SK-N-SH treated with all-trans-retinoic acid at 6 μM for 48 hours (cell line): Measurements from ENCODE around the gene ZEB1.

Experiments used
- ATAC-seq: fragments of 200-7000 bp; cut with Tn5 transposase; 3 replicates; pipeline ENCODE4 v1.9.1; 2020; ENCODE audit warnings: mild to moderate bottlenecking, moderate library complexity
- ARNTL ChIP-seq: fragments of 450-650 bp; formaldehyde crosslinking; IDR thresholded peaks from 2 replicates; pipeline ENCODE4 v1.5.0; 2020; ENCODE audit warnings: low read depth, mild to moderate bottlenecking, moderate library complexity, borderline replicate concordance
- ISL1 ChIP-seq: fragments of 250-450 bp; sonication (Bioruptor Pico); IDR thresholded peaks from 2 replicates; pipeline ENCODE4 v2.1.2; 2022; ENCODE audit warnings: mild to moderate bottlenecking, moderate library complexity
- PPARA ChIP-seq: fragments of 250-450 bp; sonication (Bioruptor Pico); IDR thresholded peaks from 2 replicates; pipeline ENCODE4 v1.5.0; 2020; ENCODE audit warnings: mild to moderate bottlenecking, borderline replicate concordance
- RARB ChIP-seq: fragments of 250-450 bp; sonication (Bioruptor Pico); IDR thresholded peaks from 2 replicates; pipeline ENCODE4 v1.8.0; 2021; ENCODE audit warnings: mild to moderate bottlenecking, moderate library complexity
- SNAI2 ChIP-seq: fragments of 250-450 bp; sonication (Bioruptor Pico); IDR thresholded peaks from 2 replicates; pipeline ENCODE4 v1.5.0; 2020; ENCODE audit warnings: mild to moderate bottlenecking, moderate library complexity
- TCF4 ChIP-seq: fragments of 250-450 bp; sonication (Bioruptor Pico); IDR thresholded peaks from 2 replicates; pipeline ENCODE4 v1.8.0; 2021; ENCODE audit warnings: mild to moderate bottlenecking, moderate library complexity, borderline replicate concordance
- TOX ChIP-seq: fragments of 250-450 bp; sonication (Bioruptor Pico); IDR thresholded peaks from 2 replicates; pipeline ENCODE4 v1.8.0; 2021; ENCODE audit warnings: mild to moderate bottlenecking, moderate library complexity, borderline replicate concordance
- ZC3H10 ChIP-seq: fragments of 250-450 bp; sonication (Bioruptor Pico); IDR thresholded peaks from 2 replicates; pipeline ENCODE4 v1.5.1; 2021; ENCODE audit warnings: mild to moderate bottlenecking, moderate library complexity
- ZFP3 ChIP-seq: fragments of 250-450 bp; sonication (Bioruptor Pico); IDR thresholded peaks from 2 replicates; pipeline ENCODE4 v1.5.0; 2020; ENCODE audit warnings: mild to moderate bottlenecking, moderate library complexity
- ZFP30 ChIP-seq: fragments of 450-650 bp; formaldehyde crosslinking; IDR thresholded peaks from 2 replicates; pipeline ENCODE4 v1.5.0; 2022; ENCODE audit warnings: mild to moderate bottlenecking, moderate library complexity
- ZNF565 ChIP-seq: fragments of 450-650 bp; formaldehyde crosslinking; conservative IDR thresholded peaks from 2 replicates; pipeline ENCODE4 v1.5.0; 2020; ENCODE audit warnings: low read depth, mild to moderate bottlenecking, moderate library complexity
- ZNF70 ChIP-seq: fragments of 450-650 bp; formaldehyde crosslinking; IDR thresholded peaks from 2 replicates; pipeline ENCODE4 v1.5.0; 2020; ENCODE audit warnings: mild to moderate bottlenecking, moderate library complexity
- ZNF8 ChIP-seq: fragments of 450-650 bp; formaldehyde crosslinking; IDR thresholded peaks from 2 replicates; pipeline ENCODE4 v1.5.0; 2020; ENCODE audit warnings: mild to moderate bottlenecking, moderate library complexity
- TF ChIP-seq, protein P1 (sequence below): fragments of 250-450 bp; sonication (Bioruptor Pico); IDR thresholded peaks from 2 replicates; pipeline ENCODE4 v1.5.1; 2020; ENCODE audit warnings: low read depth, mild to moderate bottlenecking, moderate library complexity
- TF ChIP-seq, protein P2 (sequence below): fragments of 250-450 bp; sonication (Bioruptor Pico); IDR thresholded peaks from 2 replicates; pipeline ENCODE4 v1.8.0; 2020; ENCODE audit warnings: mild to moderate bottlenecking, moderate library complexity, borderline replicate concordance
- TF ChIP-seq, protein P3 (sequence below): fragments of 250-450 bp; sonication (Bioruptor Pico); IDR thresholded peaks from 2 replicates; pipeline ENCODE4 v1.8.0; 2021; ENCODE audit warnings: low read depth, mild to moderate bottlenecking, moderate library complexity, borderline replicate concordance
- TF ChIP-seq, protein P4 (sequence below): fragments of 250-450 bp; sonication (Bioruptor Pico); IDR thresholded peaks from 2 replicates; pipeline ENCODE4 v1.5.0; 2020; ENCODE audit warnings: mild to moderate bottlenecking, moderate library complexity

ZEB1 gene

DNA sequence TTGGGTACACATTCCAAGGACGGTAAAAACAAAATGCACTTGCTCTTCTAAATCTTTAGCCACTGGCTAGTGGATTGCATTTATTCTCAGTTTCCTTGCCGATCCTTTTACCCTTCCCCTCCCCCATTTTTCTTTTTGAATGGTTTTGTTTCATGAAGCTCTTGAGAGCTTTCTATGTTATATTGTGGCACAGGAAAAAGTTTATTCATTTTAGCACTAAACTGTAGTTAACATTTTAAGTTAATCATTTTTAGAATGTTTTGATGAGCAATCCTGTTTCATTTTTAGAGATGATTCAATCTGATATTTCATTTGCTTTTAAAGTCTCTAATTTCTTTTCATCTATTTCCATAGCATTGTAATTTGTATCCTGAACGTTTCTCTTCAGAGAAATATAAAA lies 24.0 kb downstream of the ZEB1 start:
- ATAC-seq = no peak
- TF ChIP-seq, protein P1, sequence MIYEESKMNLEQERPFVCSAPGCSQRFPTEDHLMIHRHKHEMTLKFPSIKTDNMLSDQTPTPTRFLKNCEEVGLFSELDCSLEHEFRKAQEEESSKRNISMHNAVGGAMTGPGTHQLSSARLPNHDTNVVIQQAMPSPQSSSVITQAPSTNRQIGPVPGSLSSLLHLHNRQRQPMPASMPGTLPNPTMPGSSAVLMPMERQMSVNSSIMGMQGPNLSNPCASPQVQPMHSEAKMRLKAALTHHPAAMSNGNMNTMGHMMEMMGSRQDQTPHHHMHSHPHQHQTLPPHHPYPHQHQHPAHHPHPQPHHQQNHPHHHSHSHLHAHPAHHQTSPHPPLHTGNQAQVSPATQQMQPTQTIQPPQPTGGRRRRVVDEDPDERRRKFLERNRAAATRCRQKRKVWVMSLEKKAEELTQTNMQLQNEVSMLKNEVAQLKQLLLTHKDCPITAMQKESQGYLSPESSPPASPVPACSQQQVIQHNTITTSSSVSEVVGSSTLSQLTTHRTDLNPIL = no peak
- TF ChIP-seq ZFP3 (CRISPR knock-in tag) = no peak
- TF ChIP-seq ARNTL = no peak
- TF ChIP-seq ZNF565 (CRISPR knock-in tag) = no peak
- TF ChIP-seq, protein P2, sequence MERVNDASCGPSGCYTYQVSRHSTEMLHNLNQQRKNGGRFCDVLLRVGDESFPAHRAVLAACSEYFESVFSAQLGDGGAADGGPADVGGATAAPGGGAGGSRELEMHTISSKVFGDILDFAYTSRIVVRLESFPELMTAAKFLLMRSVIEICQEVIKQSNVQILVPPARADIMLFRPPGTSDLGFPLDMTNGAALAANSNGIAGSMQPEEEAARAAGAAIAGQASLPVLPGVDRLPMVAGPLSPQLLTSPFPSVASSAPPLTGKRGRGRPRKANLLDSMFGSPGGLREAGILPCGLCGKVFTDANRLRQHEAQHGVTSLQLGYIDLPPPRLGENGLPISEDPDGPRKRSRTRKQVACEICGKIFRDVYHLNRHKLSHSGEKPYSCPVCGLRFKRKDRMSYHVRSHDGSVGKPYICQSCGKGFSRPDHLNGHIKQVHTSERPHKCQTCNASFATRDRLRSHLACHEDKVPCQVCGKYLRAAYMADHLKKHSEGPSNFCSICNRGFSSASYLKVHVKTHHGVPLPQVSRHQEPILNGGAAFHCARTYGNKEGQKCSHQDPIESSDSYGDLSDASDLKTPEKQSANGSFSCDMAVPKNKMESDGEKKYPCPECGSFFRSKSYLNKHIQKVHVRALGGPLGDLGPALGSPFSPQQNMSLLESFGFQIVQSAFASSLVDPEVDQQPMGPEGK (CRISPR knock-in tag) = no peak
- TF ChIP-seq, protein P3, sequence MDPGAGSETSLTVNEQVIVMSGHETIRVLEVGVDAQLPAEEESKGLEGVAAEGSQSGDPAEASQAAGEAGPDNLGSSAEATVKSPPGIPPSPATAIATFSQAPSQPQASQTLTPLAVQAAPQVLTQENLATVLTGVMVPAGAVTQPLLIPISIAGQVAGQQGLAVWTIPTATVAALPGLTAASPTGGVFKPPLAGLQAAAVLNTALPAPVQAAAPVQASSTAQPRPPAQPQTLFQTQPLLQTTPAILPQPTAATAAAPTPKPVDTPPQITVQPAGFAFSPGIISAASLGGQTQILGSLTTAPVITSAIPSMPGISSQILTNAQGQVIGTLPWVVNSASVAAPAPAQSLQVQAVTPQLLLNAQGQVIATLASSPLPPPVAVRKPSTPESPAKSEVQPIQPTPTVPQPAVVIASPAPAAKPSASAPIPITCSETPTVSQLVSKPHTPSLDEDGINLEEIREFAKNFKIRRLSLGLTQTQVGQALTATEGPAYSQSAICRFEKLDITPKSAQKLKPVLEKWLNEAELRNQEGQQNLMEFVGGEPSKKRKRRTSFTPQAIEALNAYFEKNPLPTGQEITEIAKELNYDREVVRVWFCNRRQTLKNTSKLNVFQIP = no peak
- TF ChIP-seq TCF4 (CRISPR knock-in tag) = no peak

DNA sequence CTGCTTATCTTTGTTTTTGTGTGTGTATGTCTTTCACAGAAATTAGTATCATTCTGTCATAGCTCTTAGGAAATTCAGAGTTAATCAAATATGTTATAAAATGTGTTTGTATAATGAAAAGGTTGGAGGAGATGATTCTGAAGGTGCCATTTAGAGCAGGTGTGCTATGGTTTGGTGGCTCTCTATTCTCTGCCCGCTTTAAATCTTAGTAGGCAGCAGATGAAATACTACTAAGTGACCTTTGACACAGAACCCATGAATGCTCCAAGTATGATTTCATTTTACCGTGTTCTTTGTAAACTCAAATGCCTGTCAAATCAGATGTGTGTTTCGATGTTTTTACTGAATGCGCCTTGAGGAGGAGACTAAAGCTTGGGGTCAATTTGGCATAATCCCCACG lies 24.5 kb downstream of the ZEB1 start:
- TF ChIP-seq RARB (no peak), ZNF70 (no peak)
- TF ChIP-seq, protein P2 (CRISPR knock-in tag) = no peak
- TF ChIP-seq, protein P4, sequence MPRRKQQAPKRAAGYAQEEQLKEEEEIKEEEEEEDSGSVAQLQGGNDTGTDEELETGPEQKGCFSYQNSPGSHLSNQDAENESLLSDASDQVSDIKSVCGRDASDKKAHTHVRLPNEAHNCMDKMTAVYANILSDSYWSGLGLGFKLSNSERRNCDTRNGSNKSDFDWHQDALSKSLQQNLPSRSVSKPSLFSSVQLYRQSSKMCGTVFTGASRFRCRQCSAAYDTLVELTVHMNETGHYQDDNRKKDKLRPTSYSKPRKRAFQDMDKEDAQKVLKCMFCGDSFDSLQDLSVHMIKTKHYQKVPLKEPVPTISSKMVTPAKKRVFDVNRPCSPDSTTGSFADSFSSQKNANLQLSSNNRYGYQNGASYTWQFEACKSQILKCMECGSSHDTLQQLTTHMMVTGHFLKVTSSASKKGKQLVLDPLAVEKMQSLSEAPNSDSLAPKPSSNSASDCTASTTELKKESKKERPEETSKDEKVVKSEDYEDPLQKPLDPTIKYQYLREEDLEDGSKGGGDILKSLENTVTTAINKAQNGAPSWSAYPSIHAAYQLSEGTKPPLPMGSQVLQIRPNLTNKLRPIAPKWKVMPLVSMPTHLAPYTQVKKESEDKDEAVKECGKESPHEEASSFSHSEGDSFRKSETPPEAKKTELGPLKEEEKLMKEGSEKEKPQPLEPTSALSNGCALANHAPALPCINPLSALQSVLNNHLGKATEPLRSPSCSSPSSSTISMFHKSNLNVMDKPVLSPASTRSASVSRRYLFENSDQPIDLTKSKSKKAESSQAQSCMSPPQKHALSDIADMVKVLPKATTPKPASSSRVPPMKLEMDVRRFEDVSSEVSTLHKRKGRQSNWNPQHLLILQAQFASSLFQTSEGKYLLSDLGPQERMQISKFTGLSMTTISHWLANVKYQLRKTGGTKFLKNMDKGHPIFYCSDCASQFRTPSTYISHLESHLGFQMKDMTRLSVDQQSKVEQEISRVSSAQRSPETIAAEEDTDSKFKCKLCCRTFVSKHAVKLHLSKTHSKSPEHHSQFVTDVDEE = no peak
- no peak for ATAC-seq

DNA sequence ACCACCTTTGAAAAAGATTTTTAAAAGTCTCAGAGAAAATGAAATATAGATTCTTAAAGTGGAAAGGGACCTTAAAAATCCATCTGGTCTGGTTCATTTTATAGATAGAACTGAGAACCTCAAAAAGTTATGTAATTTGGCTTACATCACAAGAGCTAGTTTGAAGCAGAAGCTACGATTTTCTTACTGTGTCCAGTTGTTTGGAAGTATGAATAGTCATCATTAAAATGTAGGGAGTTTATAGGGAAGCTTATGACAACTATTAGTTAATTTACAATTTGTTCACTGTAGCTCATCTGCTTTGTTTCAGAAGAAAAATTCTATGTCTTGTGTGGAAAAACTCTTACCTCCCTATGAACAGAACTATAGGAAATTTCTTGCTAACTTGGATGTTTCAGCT lies 26.9 kb downstream of the ZEB1 start:
- TF ChIP-seq, protein P3 = no peak
- TF ChIP-seq RARB (no peak), ISL1 (CRISPR knock-in tag) (no peak), TOX (CRISPR knock-in tag) (no peak), ZFP3 (CRISPR knock-in tag) (no peak), TCF4 (CRISPR knock-in tag) (no peak), ZNF8 (no peak), ZNF565 (CRISPR knock-in tag) (no peak)
- TF ChIP-seq, protein P2 (CRISPR knock-in tag) = no peak
- no peak for ATAC-seq

DNA sequence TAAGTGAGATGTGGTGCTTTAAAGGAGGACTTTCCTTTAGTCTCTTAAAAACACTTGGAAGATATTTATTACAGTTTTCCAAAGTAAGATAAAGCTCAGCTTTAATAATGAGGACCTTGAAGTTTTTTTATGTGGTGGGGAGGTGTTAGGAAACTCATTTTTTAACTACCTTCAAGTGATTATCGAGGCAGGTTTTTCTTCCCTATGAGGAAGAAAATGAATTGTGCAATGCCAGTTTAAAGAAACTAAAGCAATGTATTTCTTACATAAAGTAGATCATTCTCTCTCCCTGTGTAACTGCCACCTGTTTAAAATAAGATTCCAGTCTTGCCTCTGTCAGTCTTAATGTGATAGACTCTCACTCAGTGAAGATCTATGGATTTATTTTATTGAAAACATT lies 27.9 kb downstream of the ZEB1 start:
- no peak for ATAC-seq
- TF ChIP-seq ZFP30 (CRISPR knock-in tag) (no peak), TCF4 (CRISPR knock-in tag) (no peak), ZFP3 (CRISPR knock-in tag) (no peak), ZC3H10 (CRISPR knock-in tag) (no peak), PPARA (no peak), ARNTL (no peak), RARB (no peak), SNAI2 (no peak), ZNF565 (CRISPR knock-in tag) (no peak), ZNF70 (no peak)
- TF ChIP-seq, protein P4 = no peak
